GM12891 (cell line): ENCODE measurements around the gene TSC1.

Experiments
- POLR2A ChIP-seq: IDR thresholded peaks from 2 replicates; pipeline ENCODE4 v1.6.1; 2011; ENCODE audit warnings: low read depth, low read length, control low read depth
- POLR2AphosphoS5 ChIP-seq: IDR thresholded peaks from 2 replicates; pipeline ENCODE4 v1.6.1; 2011; ENCODE audit warnings: low read depth, low read length, control low read depth

DNA sequence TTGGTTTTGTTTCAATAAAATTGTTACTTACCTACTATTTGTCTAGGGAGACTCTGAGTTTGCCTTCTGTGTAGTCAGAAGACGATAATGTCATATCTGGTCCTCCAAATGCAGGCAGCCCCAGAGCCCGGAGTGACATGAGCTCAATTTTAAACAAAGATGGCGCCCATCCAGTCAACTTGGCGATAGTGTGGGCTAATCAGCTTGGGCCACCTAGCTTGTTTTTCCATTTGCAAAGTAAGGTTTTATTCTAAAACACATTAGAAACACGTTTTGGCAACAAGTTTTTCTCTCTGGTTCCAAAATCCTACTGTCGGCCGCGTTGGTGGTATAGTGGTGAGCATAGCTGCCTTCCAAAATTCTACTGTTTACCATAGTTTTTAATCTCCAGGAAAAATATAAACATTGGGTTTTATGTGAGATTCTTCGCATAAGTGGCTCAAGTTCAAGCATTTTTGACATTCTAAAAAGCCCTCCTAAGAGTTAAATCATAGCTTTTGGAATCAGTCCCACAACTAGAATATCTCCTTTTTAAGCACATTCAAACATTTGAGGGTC, 13.2 kb downstream of the TSC1 start:
- TF ChIP-seq POLR2AphosphoS5 (no peak), POLR2A (no peak)
